ENCODE data around the gene AFDN.

The AFDN gene

GRCh38 chr6:167856474-167856873 is 29.8 kb downstream of the AFDN start:
- DNase-seq (ENCODE audit: low read depth), result no peak
- no peak overlapping the region for H3K4me3 ChIP-seq (ENCODE audit: control insufficient read depth, low read depth, low read length)

GRCh38 chr6:167856999-167857660 is 30.4 kb downstream of the AFDN start:
- no peak for DNase-seq (ENCODE audit: low read depth)
- H3K4me3 ChIP-seq (ENCODE audit: control insufficient read depth, low read depth, low read length), result no peak overlapping the region
- TF ChIP-seq CTCF (IDR thresholded peaks at IDR 0.05; ENCODE audit: control insufficient read depth, insufficient read depth, low read depth, low read length, missing control alignments), result no peak

More at GRCh38 chr6:167856474-167856873, 29.8 kb downstream of the AFDN start:
- no peak for TF ChIP-seq CTCF (IDR thresholded peaks at IDR 0.05; ENCODE audit: control insufficient read depth, insufficient read depth, low read depth, low read length, missing control alignments)

- TF ChIP-seq CTCF (IDR thresholded peaks at IDR 0.05; ENCODE audit: control insufficient read depth, insufficient read depth, low read depth, low read length, missing control alignments), result no peak
- DNase-seq (ENCODE audit: low read depth), result peak; percentile 41
- H3K4me3 ChIP-seq (ENCODE audit: control insufficient read depth, low read depth, low read length), result no peak overlapping the region
Observed at GRCh38 chr6:167858086-167858591, 31.4 kb downstream of the AFDN start.

GRCh38 chr6:167858842-167859664 is 32.3 kb downstream of the AFDN start:
- no peak for TF ChIP-seq CTCF (IDR thresholded peaks at IDR 0.05; ENCODE audit: control insufficient read depth, insufficient read depth, low read depth, low read length, missing control alignments)
- H3K4me3 ChIP-seq (ENCODE audit: control insufficient read depth, low read depth, low read length), result no peak overlapping the region
- no peak for DNase-seq (ENCODE audit: low read depth)

- no peak for TF ChIP-seq CTCF (IDR thresholded peaks at IDR 0.05; ENCODE audit: control insufficient read depth, insufficient read depth, low read depth, low read length, missing control alignments)
- H3K4me3 ChIP-seq (ENCODE audit: control insufficient read depth, low read depth, low read length), result no peak overlapping the region
- DNase-seq (ENCODE audit: low read depth), result no peak
Observed at GRCh38 chr6:167860550-167861226, 34.0 kb downstream of the AFDN start.

- DNase-seq (ENCODE audit: low read depth), result no peak
- H3K4me3 ChIP-seq (ENCODE audit: control insufficient read depth, low read depth, low read length), result no peak overlapping the region
- no peak for TF ChIP-seq CTCF (IDR thresholded peaks at IDR 0.05; ENCODE audit: control insufficient read depth, insufficient read depth, low read depth, low read length, missing control alignments)
Observed at GRCh38 chr6:167861424-167861823, 34.7 kb downstream of the AFDN start.

All from AG09309 (cell line).